ENCODE measurements around the gene GLT1D1.

GLT1D1 gene

GRCh38 chr12:128983371-128983770 is 130.1 kb downstream of the GLT1D1 start:
- no peak for TF ChIP-seq TAF1 (IDR thresholded peaks at IDR 0.05; ENCODE audit: borderline replicate concordance, insufficient read depth, low read length)
- TF ChIP-seq SIN3A (IDR thresholded peaks at IDR 0.05; ENCODE audit: borderline replicate concordance, insufficient read depth, low read length) = no peak
- TF ChIP-seq REST (IDR thresholded peaks at IDR 0.05; ENCODE audit: insufficient read depth in 1 of 2, low read depth in 2 of 2, low read length in 2 of 2) = no peak
- no peak for TF ChIP-seq FOXP2 (optimal IDR thresholded peaks at IDR 0.05; ENCODE audit: borderline replicate concordance, extremely low read depth, extremely low read length, insufficient read depth)
- no peak for TF ChIP-seq POLR2AphosphoS5 (IDR thresholded peaks at IDR 0.05; ENCODE audit: low read depth, low read length)

- no peak for TF ChIP-seq TAF1 (IDR thresholded peaks at IDR 0.05; ENCODE audit: borderline replicate concordance, insufficient read depth, low read length)
- TF ChIP-seq SIN3A (IDR thresholded peaks at IDR 0.05; ENCODE audit: borderline replicate concordance, insufficient read depth, low read length) = no peak
- no peak for TF ChIP-seq FOXP2 (optimal IDR thresholded peaks at IDR 0.05; ENCODE audit: borderline replicate concordance, extremely low read depth, extremely low read length, insufficient read depth)
- TF ChIP-seq REST (IDR thresholded peaks at IDR 0.05; ENCODE audit: insufficient read depth in 1 of 2, low read depth in 2 of 2, low read length in 2 of 2) = no peak
Observed at GRCh38 chr12:128986957-128987356, 133.7 kb downstream of the GLT1D1 start.

- TF ChIP-seq TAF1 (IDR thresholded peaks at IDR 0.05; ENCODE audit: borderline replicate concordance, insufficient read depth, low read length) (no peak), SIN3A (IDR thresholded peaks at IDR 0.05; ENCODE audit: borderline replicate concordance, insufficient read depth, low read length) (no peak), POLR2AphosphoS5 (IDR thresholded peaks at IDR 0.05; ENCODE audit: low read depth, low read length) (no peak), REST (IDR thresholded peaks at IDR 0.05; ENCODE audit: insufficient read depth in 1 of 2, low read depth in 2 of 2, low read length in 2 of 2) (no peak), FOXP2 (optimal IDR thresholded peaks at IDR 0.05; ENCODE audit: borderline replicate concordance, extremely low read depth, extremely low read length, insufficient read depth) (no peak)
Observed at GRCh38 chr12:128989287-128989686, 136.0 kb downstream of the GLT1D1 start.

GRCh38 chr12:128991716-128992115 is 138.4 kb downstream of the GLT1D1 start:
- no peak for TF ChIP-seq FOXP2 (optimal IDR thresholded peaks at IDR 0.05; ENCODE audit: borderline replicate concordance, extremely low read depth, extremely low read length, insufficient read depth)
- no peak for TF ChIP-seq POLR2AphosphoS5 (IDR thresholded peaks at IDR 0.05; ENCODE audit: low read depth, low read length)
- TF ChIP-seq REST (IDR thresholded peaks at IDR 0.05; ENCODE audit: insufficient read depth in 1 of 2, low read depth in 2 of 2, low read length in 2 of 2) = no peak
- no peak for TF ChIP-seq TAF1 (IDR thresholded peaks at IDR 0.05; ENCODE audit: borderline replicate concordance, insufficient read depth, low read length)
- no peak for TF ChIP-seq SIN3A (IDR thresholded peaks at IDR 0.05; ENCODE audit: borderline replicate concordance, insufficient read depth, low read length)

- TF ChIP-seq TAF1 (IDR thresholded peaks at IDR 0.05; ENCODE audit: borderline replicate concordance, insufficient read depth, low read length) = no peak
- TF ChIP-seq SIN3A (IDR thresholded peaks at IDR 0.05; ENCODE audit: borderline replicate concordance, insufficient read depth, low read length) = no peak
- TF ChIP-seq FOXP2 (optimal IDR thresholded peaks at IDR 0.05; ENCODE audit: borderline replicate concordance, extremely low read depth, extremely low read length, insufficient read depth) = no peak
- TF ChIP-seq POLR2AphosphoS5 (IDR thresholded peaks at IDR 0.05; ENCODE audit: low read depth, low read length) = no peak
- TF ChIP-seq REST (IDR thresholded peaks at IDR 0.05; ENCODE audit: insufficient read depth in 1 of 2, low read depth in 2 of 2, low read length in 2 of 2) = no peak
Observed at GRCh38 chr12:128992116-128992515, 138.8 kb downstream of the GLT1D1 start.

Measured in PFSK-1 (cell line).